GM20000 (cell line): ENCODE data around the gene SETDB2.
A peak's percentile ranks its signal among the peaks of the same experiment; 100 is the strongest.

Experiments used
- DNase-seq: peaks from one replicate; pipeline ENCODE4 v3.0.0; 2012; ENCODE audit warnings: low spot score
- TF ChIP-seq, protein P1 (sequence below): IDR thresholded peaks from 2 replicates; pipeline ENCODE4 v1.5.1; 2012; ENCODE audit warnings: mild to moderate bottlenecking, control low read depth; ENCODE audit errors: extremely low read depth, missing control alignments

SETDB2 gene

DNA sequence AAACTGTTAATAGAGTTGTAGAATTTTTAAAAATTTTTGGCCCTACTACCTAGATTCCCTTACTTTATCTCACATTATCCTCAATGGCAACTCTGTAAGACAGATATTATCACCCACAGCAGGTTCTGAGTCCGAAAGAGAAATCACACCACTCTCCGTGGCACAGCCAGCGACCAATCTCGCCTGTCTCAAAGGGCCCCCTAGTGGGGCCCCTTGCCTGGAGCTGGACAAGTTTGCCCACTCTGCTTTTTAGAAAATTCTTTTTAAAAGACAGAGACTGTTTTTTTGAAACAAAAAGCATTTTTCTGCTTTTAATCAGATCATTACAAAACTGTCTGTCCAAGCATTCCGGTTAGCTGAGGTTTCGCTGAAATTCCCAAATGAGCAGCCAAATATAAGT is 73.4 kb downstream of the SETDB2 start:
- TF ChIP-seq, protein P1, sequence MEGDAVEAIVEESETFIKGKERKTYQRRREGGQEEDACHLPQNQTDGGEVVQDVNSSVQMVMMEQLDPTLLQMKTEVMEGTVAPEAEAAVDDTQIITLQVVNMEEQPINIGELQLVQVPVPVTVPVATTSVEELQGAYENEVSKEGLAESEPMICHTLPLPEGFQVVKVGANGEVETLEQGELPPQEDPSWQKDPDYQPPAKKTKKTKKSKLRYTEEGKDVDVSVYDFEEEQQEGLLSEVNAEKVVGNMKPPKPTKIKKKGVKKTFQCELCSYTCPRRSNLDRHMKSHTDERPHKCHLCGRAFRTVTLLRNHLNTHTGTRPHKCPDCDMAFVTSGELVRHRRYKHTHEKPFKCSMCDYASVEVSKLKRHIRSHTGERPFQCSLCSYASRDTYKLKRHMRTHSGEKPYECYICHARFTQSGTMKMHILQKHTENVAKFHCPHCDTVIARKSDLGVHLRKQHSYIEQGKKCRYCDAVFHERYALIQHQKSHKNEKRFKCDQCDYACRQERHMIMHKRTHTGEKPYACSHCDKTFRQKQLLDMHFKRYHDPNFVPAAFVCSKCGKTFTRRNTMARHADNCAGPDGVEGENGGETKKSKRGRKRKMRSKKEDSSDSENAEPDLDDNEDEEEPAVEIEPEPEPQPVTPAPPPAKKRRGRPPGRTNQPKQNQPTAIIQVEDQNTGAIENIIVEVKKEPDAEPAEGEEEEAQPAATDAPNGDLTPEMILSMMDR = no peak
- DNase-seq = no peak

DNA sequence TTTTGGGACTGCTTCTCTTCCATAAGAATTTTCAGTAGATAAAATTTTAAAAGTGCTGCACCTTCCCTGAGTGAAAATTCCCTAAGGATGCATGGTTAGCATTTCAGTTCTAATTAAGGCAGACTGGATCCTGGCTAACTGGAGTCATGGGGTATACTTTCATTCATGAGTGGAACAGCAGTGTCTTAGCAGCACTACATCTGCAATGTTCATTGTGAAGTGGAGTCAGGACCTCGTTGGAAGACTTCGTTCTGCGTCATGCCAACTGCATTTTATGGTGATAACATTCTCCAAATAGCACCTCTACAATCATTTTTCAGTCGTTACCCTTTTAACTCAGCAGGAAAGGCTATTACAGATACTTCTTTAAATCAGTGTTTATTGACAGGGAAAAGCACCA is 77.2 kb downstream of the SETDB2 start:
- no peak for DNase-seq

DNA sequence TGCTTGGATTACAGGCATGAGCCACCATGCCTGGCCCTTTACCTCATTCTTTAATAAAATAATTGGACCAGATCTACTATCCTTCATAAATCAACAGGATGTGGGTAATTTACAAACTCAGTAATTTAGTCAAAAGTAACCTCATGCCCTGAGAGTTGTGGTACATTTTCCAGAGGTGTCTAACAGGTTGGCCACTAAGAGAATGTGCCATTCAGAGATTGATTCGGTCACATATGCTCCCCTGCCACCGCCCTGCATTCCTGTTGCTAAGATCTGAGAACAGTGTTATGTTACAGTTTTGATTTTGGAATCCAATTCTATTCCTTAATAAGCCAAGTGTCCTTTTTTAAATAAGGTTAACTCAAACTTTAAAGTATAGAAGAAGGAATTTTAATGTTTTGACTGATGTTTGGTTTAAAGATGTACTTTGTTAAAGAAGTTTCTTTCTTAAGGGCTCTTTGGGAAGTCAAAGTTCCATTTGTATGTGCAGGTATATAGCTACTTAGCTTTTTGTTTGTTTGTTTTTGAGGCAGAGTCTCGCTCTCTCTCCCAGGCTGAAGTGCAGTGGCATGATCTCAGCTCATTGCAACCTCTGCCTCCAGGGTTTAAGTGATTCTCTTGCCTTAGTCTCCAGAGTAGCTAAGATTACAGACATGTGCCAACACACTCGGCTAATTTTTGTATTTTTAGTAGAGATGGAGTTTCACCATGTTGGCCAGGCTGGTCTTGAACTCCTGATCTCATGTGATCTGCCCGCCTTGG is 80.8 kb downstream of the SETDB2 start:
- no peak for DNase-seq
- TF ChIP-seq, protein P1 = no peak

More for the DNA sequence above, 77.2 kb downstream of the SETDB2 start:
- TF ChIP-seq, protein P1 = no peak

DNA sequence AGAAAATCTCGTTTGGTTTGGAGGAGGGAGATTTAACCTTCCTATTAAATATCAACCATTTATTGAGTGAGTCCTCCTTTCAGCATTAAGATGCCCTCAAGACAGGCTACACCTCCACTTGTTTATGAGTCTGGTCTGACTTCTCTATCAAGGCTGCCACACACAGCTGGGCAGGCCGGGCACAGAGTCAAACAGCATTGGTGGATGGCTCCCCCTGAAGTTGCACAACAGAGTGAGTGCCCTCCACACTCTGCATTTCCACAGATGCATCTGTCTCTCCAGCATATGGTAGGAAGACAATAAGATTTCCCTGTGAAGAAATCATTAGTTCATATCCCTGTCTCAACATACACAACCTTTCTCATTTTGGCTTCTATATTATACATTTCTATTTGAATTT is 83.0 kb downstream of the SETDB2 start:
- TF ChIP-seq, protein P1 = no peak
- DNase-seq = no peak

DNA sequence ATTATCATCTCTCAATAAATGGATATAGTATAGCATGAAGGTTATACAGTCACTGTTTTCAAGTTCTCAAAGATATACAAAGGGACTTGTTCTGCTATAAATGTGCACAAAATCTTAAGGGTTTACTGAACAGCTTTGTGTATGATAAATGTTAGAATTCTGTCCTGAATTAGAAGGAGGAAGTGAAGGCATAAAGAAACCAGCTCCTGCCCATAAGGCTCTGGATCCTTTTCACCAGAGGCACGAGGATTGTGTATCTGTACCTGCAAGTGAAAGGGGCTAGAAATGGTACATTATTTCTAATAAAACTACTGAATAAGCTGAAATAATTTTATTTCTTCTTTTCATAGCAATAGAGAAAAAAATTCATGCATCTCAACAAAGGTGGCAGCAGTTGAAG is 84.1 kb downstream of the SETDB2 start:
- TF ChIP-seq, protein P1 = no peak
- DNase-seq = no peak

DNA sequence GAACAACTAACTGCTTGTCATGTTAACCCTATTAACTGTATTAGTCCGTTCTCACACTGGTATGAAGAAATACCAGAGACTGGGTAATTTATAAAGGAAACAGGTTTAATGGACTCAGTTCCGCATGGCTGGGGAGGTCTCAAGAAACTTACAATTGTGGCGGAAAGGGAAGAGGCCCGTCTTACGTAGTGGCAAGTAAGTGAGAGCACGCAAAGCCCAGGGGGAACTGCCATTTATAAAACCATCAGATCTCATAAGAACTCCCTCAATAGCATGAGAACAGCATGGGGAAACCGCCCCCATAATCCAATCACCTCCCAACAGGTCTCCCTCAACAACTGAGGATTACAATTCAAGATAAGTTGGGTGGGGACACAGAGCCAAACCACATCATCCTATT is 86.4 kb downstream of the SETDB2 start:
- TF ChIP-seq, protein P1 = no peak
- DNase-seq = peak; percentile 25

DNA sequence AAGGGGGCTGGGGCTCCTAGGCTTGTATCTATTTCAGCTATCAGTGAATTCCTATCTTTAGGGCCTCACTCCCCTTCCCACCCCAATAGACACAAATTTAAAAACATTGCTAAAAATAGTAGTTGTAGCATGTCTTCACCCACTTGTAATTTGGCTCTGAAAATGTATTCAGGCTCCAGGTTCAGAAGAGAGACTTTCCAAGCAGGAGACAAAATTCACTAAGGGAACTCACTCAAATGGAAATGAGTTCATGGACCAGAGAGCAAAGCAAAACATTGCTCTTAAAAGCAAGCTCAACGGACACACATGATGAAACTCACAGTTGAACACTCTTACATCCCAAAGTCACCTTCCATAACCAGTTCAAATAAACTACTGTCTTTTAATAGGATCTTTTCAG is 88.5 kb downstream of the SETDB2 start:
- TF ChIP-seq, protein P1 = no peak

More for the DNA sequence above, 88.5 kb downstream of the SETDB2 start:
- no peak for DNase-seq
